Retinal pigment epithelial cell (primary cell): Measurements from ENCODE around the gene ZNF502.

Source experiments
- DNase-seq: peaks from one replicate; pipeline ENCODE4 v3.0.0-alpha.2; 2010; ENCODE audit warnings: low read depth
- H3K4me3 ChIP-seq: 2 replicates; pipeline ENCODE4 v1.5.1; 2011; ENCODE audit warnings: mild to moderate bottlenecking, low read length, control low read depth, moderate library complexity
- CTCF ChIP-seq: conservative IDR thresholded peaks from 2 replicates; pipeline ENCODE4 v1.5.1; 2011; ENCODE audit warnings: low read depth, low read length, control low read depth, inconsistent platforms

Gene ZNF502

GRCh38 chr3:44729384-44729910 lies 17.0 kb downstream of the ZNF502 start, which contains the start of gene ZNF501:
Gene ZNF501 (plus strand): TSS chr3:44729635. CDS start chr3:44734422, 4,787 bp downstream.
- no peak for TF ChIP-seq CTCF
- DNase-seq, result peak; percentile 80
- peak within 1 kb of the TSS; percentile 82 for H3K4me3 ChIP-seq

GRCh38 chr3:44734646-44735168 lies 22.2 kb downstream of the ZNF502 start:
- no peak for DNase-seq
- no peak overlapping the region for H3K4me3 ChIP-seq
- TF ChIP-seq CTCF, result no peak

GRCh38 chr3:44761101-44761423 lies 48.6 kb downstream of the ZNF502 start:
- peak overlapping the region; percentile 96 for H3K4me3 ChIP-seq
- TF ChIP-seq CTCF, result no peak
- no peak for DNase-seq

DNA sequence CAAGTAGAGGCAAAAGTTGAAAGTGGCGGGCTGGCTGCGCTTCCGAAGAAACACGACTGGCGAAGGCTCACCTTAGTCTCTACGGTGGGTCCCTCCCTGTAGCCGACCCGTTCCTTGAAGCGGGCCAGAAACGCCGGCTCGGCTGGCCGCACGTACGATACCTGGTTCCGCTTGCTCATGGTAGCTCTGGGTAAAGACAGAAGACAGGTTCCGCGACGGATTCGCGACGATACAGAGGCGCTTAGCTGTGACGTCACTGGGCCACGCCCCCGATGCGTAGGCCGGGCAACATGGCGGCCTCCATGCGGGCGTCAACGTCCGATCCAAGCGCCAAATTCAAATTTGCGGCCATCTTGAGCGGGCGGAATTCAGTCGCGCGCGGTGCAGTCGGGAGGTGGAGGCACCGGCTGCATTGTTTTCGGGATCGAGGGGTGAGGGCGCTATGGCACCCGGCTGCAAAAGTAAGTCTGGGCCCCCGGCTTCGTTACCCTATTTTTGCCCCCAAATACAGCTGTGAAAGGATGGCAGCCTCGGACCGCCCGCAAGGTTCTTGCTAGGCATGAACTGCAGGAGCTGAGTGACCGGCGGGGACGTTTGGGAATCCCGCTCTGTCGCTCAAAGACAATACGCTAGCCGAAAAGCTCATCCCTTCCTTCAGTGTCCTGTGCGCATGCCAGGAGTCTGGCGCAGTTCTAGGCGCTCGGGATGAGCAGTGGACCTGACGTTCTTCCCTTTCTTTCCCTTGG lies 49.1 kb downstream of the ZNF502 start, which contains the start of the genes KIAA1143 and KIF15:
Gene KIAA1143 (minus strand): TSS at position 196 of the 746 bp plus-strand sequence. CDS start 17 bp downstream, at position 179.
Gene KIF15 (plus strand): TSS at position 371 of the 746 bp plus-strand sequence. CDS start 72 bp downstream, at position 443.
- peak; percentile 82 for DNase-seq
- H3K4me3 ChIP-seq, result peak within 1 kb of the TSS; percentile 96

DNA sequence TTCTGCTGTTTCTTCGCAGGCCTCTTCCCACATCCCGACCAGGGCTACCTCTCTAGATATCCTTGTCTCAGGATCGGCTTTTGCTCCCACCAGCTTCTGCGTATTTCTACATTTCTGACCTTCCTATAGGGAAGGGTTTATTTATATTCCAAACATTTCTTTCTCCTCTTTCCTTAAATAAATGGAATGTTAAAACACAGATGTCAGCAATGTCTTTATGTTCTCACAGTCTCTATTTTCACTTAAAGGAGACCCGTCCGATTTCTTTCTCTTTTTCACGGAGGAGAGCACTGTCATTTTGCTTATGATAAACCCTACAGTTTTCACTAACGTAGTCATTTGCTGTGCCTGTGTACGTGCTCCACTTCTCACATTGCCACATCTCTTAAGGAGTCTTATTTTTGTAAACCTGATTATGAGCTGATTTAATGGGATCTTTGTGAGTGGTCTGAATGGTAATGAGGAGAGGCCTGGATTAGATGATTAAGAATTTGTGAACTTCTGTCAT lies 49.8 kb downstream of the ZNF502 start:
- no peak for DNase-seq
- peak overlapping the region; percentile 96 for H3K4me3 ChIP-seq
- no peak for TF ChIP-seq CTCF

More for the DNA sequence above, 49.1 kb downstream of the ZNF502 start, which contains the start of the genes KIAA1143 and KIF15:
- TF ChIP-seq CTCF, result no peak

DNA sequence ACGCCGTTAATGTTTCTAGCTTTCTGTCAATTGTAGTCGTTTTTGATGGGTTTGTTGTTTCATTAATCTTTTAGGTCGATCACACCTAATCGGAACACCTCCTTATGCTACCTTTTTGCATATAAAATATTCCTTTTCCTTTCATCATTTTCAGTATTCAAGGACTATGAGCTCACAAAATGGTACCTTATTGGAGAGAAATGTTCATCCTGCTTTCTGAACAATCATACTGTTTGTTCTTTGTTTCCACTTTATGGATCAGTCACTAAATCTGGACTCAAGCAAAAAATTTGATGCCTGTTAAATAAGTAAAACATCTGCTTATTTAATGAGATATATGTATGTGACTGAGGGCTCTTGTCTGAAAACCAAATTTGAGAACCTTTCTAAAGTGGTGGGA lies 50.2 kb downstream of the ZNF502 start:
- no peak for DNase-seq
- H3K4me3 ChIP-seq, result peak overlapping the region; percentile 96
- no peak for TF ChIP-seq CTCF

DNA sequence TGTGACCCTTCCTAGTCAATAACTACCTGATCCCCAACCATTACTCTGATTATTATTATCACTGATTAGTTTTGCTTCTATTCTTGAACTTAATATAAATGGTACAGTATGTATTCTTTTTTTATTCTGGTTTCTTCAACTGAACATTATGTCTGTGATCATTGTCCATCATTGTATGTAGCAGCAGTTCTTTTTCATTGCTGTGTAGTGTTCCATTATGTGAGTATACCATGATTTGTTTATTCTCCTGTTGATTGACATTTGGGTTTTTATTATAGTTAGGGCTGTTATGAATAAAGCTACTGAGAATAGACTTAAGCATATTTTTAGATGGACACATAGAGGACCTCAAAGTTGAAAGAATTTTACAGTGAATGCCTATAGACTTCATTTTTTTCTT lies 51.8 kb downstream of the ZNF502 start:
- H3K4me3 ChIP-seq, result no peak overlapping the region
- no peak for DNase-seq
- TF ChIP-seq CTCF, result no peak
